Measurements from ENCODE around the gene ACAD10. TPM values are rescaled to one million over a fixed set of nuclear protein-coding genes. Genes with fewer than 3 reads are reported as not detected.

The ACAD10 gene
- total and polyA plus RNA-seq, 10 of the 15 experiments (the other 5 are each of a cell fraction or from before 2014, with no cell fraction given) = 2.9 to 21.9 (median 17.5) TPM

GRCh38 chr12:111764120-111764821 lies 78.4 kb downstream of the ACAD10 start (continued):
- TF ChIP-seq WRNIP1 (IDR thresholded peaks at IDR 0.05; ENCODE audit: borderline replicate concordance, low read depth, low read length) (no peak), EED (IDR thresholded peaks at IDR 0.05; ENCODE audit: low read depth) (no peak), PKNOX1 (IDR thresholded peaks at IDR 0.05) (peak; percentile 48), ZSCAN29 (IDR thresholded peaks at IDR 0.05) (no peak), BACH1 (IDR thresholded peaks at IDR 0.05; ENCODE audit: borderline replicate concordance) (no peak), SP1 (IDR thresholded peaks at IDR 0.05; ENCODE audit: low read depth, low read length) (no peak), NFIC (IDR thresholded peaks at IDR 0.05; ENCODE audit: low read depth, low read length) (no peak), POU2F2 (IDR thresholded peaks at IDR 0.05; ENCODE audit: borderline replicate concordance, low read depth, low read length) (0 out of 3 replicates have a peak, but pooled peaks have one; percentile 13)

GRCh38 chr12:111766608-111767361 lies 80.9 kb downstream of the ACAD10 start, which contains the start of gene ALDH2:
ALDH2 (plus strand) TSS chr12:111766933; CDS start chr12:111766983, 50 bp downstream.
- intact Hi-C loops (cut with micrococcal nuclease; ENCODE audit: unreplicated experiment) = loop anchor here (1.0 kb wide), 1 partner anchor 8 kb away; no protein-coding TSS in a partner anchor

More at GRCh38 chr12:111766608-111767361, 80.9 kb downstream of the ACAD10 start, which contains the start of gene ALDH2:
- H2AFZ ChIP-seq (ENCODE audit: control insufficient read depth, low read depth, low read length) = peak within 1 kb of the TSS; percentile 64
- H3K9ac ChIP-seq (ENCODE audit: control insufficient read depth, insufficient read depth, low read length) = peak within 1 kb of the TSS; percentile 63
- TF ChIP-seq DPF2 (IDR thresholded peaks at IDR 0.05) (0 out of 2 replicates have a peak, but pooled peaks have one; percentile 28), ZNF687 (IDR thresholded peaks at IDR 0.05) (peak; percentile 36; the same call in 1 of the 2 replicates), GATAD2B (conservative IDR thresholded peaks at IDR 0.05; ENCODE audit: low read depth) (peak; percentile 50; the same call in 1 of the 2 replicates), HDGF (IDR thresholded peaks at IDR 0.05) (no peak), SMARCA5 (IDR thresholded peaks at IDR 0.05) (no peak), EGR1 (IDR thresholded peaks at IDR 0.05; ENCODE audit: borderline replicate concordance in 1 of 2, low read depth in 2 of 2, low read length in 2 of 2) (peak in 1 of 2 experiments; percentile 63; a peak in 2 of 3 replicates), POLR2A (IDR thresholded peaks at IDR 0.05; ENCODE audit: low read depth, low read length) (peak; percentile 66), NFYB (IDR thresholded peaks at IDR 0.05; ENCODE audit: insufficient read depth, low read depth, low read length) (peak; percentile 80; the same call in 1 of the 2 replicates)
- BruUV-seq (replicated peaks) = no TSS peak
- H3K27ac ChIP-seq (ENCODE audit: control insufficient read depth, insufficient read depth) = peak within 1 kb of the TSS; percentile 65
- no peaks in the 10 kb centered on the region for H3K27me3 ChIP-seq (replicated peaks in 1 of 2; ENCODE audit: control insufficient read depth in 2 of 2, insufficient read depth in 2 of 2, low read length in 1 of 2)
- no peaks in the 10 kb centered on the region; the same call in 1 of the 3 replicates for H3K9me3 ChIP-seq (replicated peaks; ENCODE audit: control insufficient read depth, insufficient read depth, low read length)
- in situ Hi-C loops (cut with MboI) = no loop called here
- no peaks in the 10 kb centered on the region for H3K36me3 ChIP-seq (ENCODE audit: control insufficient read depth in 2 of 2, insufficient read depth in 2 of 2, low read length in 1 of 2)
- 2% methylated on average over 60 of the region's 73 CpGs for WGBS (ENCODE audit: insufficient coverage, insufficient replicate concordance, low lambda C conversion rate, missing lambda C conversion rate)
- no peaks in the 10 kb centered on the region; the same call in 1 of the 2 replicates for H3K79me2 ChIP-seq (ENCODE audit: control insufficient read depth, insufficient read depth, low read length)
- SMC1A ChIA-PET (ENCODE audit: uncharacterized antibody, unreplicated experiment) = interaction anchor here (0.6 to 1.8 kb wide), 4 partner anchors 8 to 332 kb away, joined by 3 to 5 read pairs (median 5); no protein-coding TSS in a partner anchor
- POLR2A ChIA-PET = interaction anchor here (1.0 kb wide), 1 partner anchor 9 kb away, joined by 3 read pairs; no protein-coding TSS in a partner anchor
- RAD21 ChIA-PET (ENCODE audit: unreplicated experiment) = no interaction called here
- peak within 1 kb of the TSS; percentile 59; the same call in 1 of the 2 replicates for H3K4me3 ChIP-seq
- H3K4me2 ChIP-seq (ENCODE audit: control insufficient read depth, insufficient read depth) = peak within 1 kb of the TSS; percentile 100
- peak; percentile 61 for ATAC-seq
- CTCF ChIA-PET = interaction anchor here (2.2 kb wide), 1 partner anchor 46 kb away, joined by 9 read pairs; no protein-coding TSS in a partner anchor
- no peaks in the 10 kb centered on the region for H4K20me1 ChIP-seq (ENCODE audit: control insufficient read depth, insufficient read depth)
- H3K4me1 ChIP-seq (ENCODE audit: control insufficient read depth, insufficient read depth, low read length) = peaks cover 46% of the 10 kb centered on the region
- no peak for FAIRE-seq
- no peak for DNase-seq (ENCODE audit: low read depth, low spot score)
